NCI-H524 (cell line): ENCODE measurements around the gene ANK3.

Experiments used
- DNase-seq, 2 experiments: peaks; one replicate each; lab custom pipeline; 2025; lab: John Stamatoyannopoulos, UW

Gene ANK3

GRCh38 chr10:60377042-60377352 lies 12.7 kb downstream of the ANK3 start:
- no peak for DNase-seq

DNA sequence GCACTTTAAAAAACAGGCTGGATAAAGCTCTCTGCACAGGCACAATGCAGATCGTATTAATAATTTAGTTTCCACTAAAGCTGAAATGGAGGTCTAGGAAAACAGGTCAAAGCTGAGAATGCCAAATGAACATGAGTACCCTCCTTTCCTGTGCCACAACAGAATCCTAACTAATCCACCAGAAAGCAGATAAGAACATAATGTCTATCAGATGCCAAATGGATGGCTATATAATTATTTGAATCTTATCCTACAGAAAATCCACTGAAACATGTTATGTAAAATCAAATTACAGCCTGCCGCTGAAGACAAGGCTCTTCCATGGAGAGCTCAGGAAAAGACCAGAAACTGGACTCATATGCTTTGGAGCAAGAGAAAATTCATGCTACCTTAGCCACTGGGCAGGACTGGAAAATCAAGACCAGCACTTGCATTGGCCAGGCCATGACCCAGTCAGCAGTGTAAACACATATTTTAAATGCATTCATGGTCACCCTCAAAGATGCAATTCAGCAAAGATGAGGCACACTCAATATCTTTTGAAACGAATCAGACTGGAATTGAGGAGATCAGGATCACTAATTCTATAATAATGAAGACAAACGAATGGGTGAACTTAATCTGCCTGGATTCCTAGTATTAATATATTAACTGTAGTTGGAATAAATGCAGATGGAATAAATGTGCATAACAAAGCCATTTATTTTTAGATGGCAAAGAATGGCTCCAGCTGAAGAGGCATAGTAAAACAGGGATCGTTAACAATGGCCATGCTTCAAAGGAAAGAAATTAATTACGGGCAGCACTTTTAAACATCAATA lies 13.2 kb downstream of the ANK3 start:
- no peak for DNase-seq

- DNase-seq = no peak
These were observed 14.2 kb downstream of the ANK3 start for GRCh38 chr10:60375293-60376004.

DNA sequence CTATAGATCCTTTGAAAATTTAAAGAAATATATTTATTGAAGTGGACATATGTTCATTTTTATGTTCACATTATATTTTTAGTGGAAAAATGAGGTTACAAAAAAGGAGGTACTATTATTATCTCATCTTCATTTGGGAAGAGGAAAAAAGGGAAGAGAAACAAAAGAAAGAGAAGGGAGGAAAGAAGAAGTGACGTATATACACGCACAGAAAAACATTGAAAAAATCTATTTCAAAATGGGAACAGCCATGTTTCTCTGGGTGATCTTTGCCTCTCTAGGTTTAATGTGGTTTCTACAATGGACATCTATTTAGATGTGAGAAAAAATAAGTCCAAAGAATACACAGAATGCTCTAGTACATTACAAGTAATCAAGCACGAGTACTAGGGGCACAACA lies 14.8 kb downstream of the ANK3 start:
- DNase-seq = no peak

DNA sequence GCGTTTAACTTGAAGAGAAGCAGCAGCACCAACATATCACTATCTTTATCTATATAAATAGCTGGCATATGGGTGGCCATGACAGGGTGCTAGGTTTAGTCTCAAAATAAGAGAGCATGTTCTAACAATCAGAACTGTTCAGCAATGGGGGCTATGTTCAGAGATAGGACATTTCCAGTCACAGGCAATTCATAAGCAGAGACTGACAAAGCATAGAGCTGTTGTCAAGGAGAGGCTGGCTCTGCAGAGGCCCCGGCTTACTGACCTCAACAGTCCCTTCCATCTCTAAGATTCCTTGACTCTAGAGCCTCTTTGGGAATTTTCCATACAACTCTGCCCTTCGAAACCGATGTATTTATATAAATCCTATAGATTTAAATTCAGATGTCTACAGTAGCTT lies 17.2 kb downstream of the ANK3 start:
- DNase-seq = no peak

DNA sequence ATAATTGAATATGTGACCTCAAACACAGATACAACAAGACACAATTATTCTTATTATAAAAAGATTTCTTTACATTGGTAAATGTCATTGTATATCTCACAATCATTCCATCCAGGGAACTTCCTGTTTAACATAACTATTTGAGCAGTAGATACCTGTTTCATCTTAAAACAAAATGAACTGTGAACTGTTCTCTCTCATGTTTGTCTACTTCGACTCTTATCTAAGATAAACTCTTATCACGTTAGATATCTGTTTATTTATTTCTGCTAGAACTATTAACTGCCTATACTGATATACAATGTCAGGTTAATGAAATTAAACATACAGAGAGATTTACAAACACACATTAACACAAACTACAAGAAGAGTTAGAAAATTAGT lies 20.1 kb downstream of the ANK3 start:
- DNase-seq = no peak

- no peak for DNase-seq
These were observed 20.7 kb downstream of the ANK3 start for GRCh38 chr10:60368875-60369546.

- no peak for DNase-seq
These were observed 21.8 kb downstream of the ANK3 start for GRCh38 chr10:60367901-60368300.

DNA sequence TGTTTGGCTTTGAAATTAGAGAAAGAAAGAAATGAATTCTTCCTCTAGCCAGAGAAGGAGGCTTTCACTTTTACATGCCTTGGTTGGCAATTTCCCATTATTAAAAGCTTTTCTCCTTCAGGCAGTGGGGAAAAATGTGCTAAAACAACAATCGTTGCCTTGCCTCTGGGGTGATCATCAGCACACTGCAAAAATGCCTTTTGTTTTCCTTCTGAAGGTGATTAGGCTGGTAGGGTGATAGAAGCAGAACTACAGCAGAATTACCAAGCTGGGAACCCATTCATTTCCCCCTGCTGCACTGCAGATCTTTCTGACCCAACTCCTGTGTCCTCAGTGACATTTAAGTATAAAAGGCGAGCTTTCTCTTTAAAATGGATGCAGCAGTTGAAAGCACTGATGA lies 22.2 kb downstream of the ANK3 start:
- no peak for DNase-seq

DNA sequence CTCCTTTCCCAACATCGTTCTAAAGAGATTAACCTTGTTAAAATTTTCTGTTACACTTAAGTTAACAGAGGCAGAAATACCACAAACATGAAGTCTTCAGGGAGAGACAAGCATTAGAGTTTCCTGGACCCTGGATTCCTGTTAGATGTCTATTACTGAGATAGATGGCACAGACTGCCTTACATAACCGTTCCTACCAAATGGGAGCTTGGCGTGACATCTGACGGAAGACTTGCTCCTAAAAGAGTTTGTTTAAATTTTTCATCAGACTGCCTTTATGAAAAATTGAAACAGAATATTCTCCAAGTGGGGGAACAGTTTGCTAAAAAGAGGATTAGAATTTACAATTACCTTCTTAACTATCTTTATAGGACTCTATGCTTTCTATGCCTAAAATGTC lies 22.7 kb downstream of the ANK3 start:
- DNase-seq = no peak

GRCh38 chr10:60363187-60363586 lies 26.5 kb downstream of the ANK3 start:
- no peak for DNase-seq

- no peak for DNase-seq
These were observed 27.2 kb downstream of the ANK3 start for GRCh38 chr10:60362461-60362860.

DNA sequence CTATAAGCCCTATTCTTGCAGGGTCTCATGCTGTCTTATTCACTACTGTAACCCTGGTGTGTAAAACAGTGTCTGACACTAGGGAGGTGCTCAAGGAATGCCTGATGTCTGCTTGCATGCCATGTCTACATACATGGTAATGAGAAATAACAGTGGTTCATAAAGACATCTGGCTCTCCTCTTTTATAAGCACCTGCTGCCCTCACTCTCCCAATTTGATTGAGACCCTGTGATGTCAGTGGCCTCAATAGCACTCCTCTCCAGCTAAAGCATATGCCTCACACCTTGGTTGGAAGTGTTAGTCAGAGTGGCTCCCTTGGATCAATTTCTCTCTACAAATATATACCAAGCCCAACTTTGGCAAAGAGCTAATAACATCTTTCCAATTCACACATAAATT lies 30.6 kb downstream of the ANK3 start:
- DNase-seq = peak; percentile 45 to 81

GRCh38 chr10:60358282-60358681 lies 31.4 kb downstream of the ANK3 start:
- peak in 1 of 2 experiments; percentile 46 for DNase-seq

DNA sequence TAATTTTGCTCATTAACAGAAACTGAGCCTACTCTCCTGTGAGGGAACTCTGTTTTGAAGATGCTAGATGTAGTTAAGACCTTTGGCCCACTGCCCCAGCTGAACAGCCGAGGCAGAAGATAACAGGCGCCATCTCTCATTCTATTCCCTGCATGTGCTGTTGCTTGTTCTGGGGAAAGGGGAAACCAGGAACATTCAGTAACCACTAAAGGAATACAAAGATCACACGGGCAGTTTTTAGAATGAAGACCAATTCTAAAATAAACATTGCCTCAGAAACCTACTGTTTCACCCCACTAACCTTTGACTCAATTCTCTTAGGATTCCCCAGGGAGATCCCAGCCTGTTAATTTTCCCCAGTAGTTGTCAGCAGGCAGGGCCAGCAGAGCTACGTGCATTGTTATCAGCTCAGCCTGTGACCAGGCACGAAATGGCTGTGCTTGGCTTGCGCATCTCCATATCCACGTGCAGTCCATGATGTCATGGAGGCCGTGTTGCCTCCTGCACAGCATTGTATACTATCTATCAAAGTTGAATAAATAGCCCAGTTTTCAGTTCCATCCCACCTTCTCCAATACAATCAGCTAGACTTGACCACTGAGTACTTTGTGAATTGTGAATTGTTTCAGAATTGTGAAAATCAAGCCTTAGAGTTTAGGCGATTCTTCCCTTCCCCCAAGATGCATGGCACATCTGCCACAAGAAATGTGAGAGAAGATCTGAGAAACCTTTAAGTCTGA lies 36.0 kb downstream of the ANK3 start:
- peak in 1 of 2 experiments; percentile 15 for DNase-seq

GRCh38 chr10:60352105-60352504 lies 37.6 kb downstream of the ANK3 start:
- no peak for DNase-seq

- DNase-seq = peak in 1 of 2 experiments; percentile 47
These were observed 38.4 kb downstream of the ANK3 start for GRCh38 chr10:60351191-60351853.

- DNase-seq = peak in 1 of 2 experiments; percentile 17
These were observed 39.3 kb downstream of the ANK3 start for GRCh38 chr10:60350400-60350799.

- DNase-seq = no peak
These were observed 40.2 kb downstream of the ANK3 start for GRCh38 chr10:60349426-60349825.

DNA sequence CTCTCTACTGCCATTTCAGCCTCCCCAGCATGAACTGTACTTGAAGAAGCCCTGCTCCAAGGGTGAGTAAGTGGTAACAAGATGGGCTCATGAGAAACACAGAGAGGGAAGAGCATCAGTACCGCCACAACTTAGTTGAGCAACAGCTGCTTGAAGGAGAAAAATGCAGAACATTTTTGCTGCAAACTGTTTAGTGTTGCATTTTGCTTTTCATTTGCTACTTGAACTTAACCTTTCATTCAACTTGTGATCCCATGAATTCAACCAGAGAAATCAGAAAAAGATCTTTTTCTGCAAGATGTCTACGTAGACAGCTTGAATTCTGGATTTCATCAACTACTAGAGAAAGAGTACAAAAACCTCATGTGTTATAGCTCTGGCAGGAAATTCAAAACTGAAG lies 40.7 kb downstream of the ANK3 start:
- DNase-seq = peak in 1 of 2 experiments; percentile 7

DNA sequence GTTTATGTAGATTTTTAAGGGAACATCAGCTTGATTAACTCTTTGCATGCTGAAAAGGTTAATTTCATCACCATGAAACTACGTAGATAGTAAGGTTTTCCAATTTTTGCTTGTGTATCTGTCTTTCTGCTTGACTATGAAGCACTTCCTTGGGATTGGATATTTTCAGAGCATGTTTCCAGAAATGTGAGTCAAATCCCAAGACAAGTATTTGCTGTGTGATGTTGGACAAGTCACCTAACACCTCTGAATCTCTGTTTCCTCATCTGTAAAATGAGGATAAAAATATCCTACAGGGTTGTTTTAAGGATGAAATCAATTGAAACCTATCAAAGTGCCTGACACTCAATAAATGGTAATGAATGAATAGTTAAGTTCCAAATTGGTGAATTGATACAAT lies 42.4 kb downstream of the ANK3 start:
- no peak for DNase-seq

GRCh38 chr10:60346661-60347060 lies 43.0 kb downstream of the ANK3 start:
- DNase-seq = no peak
